Panc1 (cell line): ENCODE data around the gene TMEM92. TPM values are rescaled to one million over a fixed set of nuclear protein-coding genes. Genes with fewer than 3 reads are reported as not detected.

Experiments used
- ATAC-seq: fragments of 200-7000 bp; cut with Tn5 transposase; 2 replicates; pipeline ENCODE4 v1.9.1; 2020; ENCODE audit warnings: mild to moderate bottlenecking, moderate library complexity
- BruUV-seq: library from RNA; stranded (reverse); fragments of 400-500 nt; replicated peaks from 2 replicates; lab custom pipeline; 2021; lab: Mats Ljungman, UMichigan
- CTCF ChIA-PET: fragments of 300-600 bp; sonication (Branson Sonifier 250); formaldehyde crosslinking; loops from one replicate; lab custom pipeline; 2022; ENCODE audit warnings: antibody characterized with exemption; lab: Charles Lee
- POLR2A ChIA-PET: fragments of 300-600 bp; sonication (Branson Sonifier 250); formaldehyde crosslinking; loops from one replicate; lab custom pipeline; 2022; ENCODE audit warnings: antibody characterized with exemption; lab: Charles Lee
- DNase-seq: peaks from one replicate; pipeline ENCODE4 v3.0.0-alpha.2; 2010; ENCODE audit warnings: low read depth, low spot score
- H3K27ac ChIP-seq: 2 replicates; pipeline ENCODE4 v1.5.1; 2011; ENCODE audit warnings: mild to moderate bottlenecking, low read length, inconsistent platforms
- H3K27me3 ChIP-seq: fragments of 200-500 bp; sonication (Bioruptor generic); 2 replicates; pipeline ENCODE4 v1.6.0; 2014; ENCODE audit warnings: low read length, inconsistent platforms; ENCODE audit not compliant: control insufficient read depth, insufficient read depth
- H3K36me3 ChIP-seq: fragments of 200-500 bp; sonication (Bioruptor generic); 2 replicates; pipeline ENCODE4 v1.5.1; 2014; ENCODE audit warnings: inconsistent platforms, mild to moderate bottlenecking, low read length, moderate library complexity; ENCODE audit not compliant: control insufficient read depth, insufficient read depth
- H3K4me1 ChIP-seq: 2 replicates; pipeline ENCODE4 v1.5.1; 2011; ENCODE audit warnings: inconsistent platforms, mild to moderate bottlenecking, low read length, moderate library complexity; ENCODE audit not compliant: control insufficient read depth, insufficient read depth
- H3K4me3 ChIP-seq, 2 experiments: 2 replicates each; pipeline ENCODE4 v1.5.1; 2011 to 2012; ENCODE audit warnings: low read depth in 2 of 2, low read length in 2 of 2, mild to moderate bottlenecking in 2 of 2, inconsistent platforms in 1 of 2, moderate library complexity in 1 of 2
- H3K9me3 ChIP-seq: fragments of 200-500 bp; sonication (Bioruptor generic); 2 replicates; pipeline ENCODE4 v1.5.1; 2014; ENCODE audit warnings: low read depth, mild to moderate bottlenecking, inconsistent platforms, low read length, moderate library complexity; ENCODE audit not compliant: control insufficient read depth, insufficient read depth
- POLR2AphosphoS5 ChIP-seq: IDR thresholded peaks from 2 replicates; pipeline ENCODE4 v1.6.1; 2012; ENCODE audit warnings: mild to moderate bottlenecking, low read depth, low read length, moderate library complexity
- SIN3A ChIP-seq: IDR thresholded peaks from 2 replicates; pipeline ENCODE4 v1.6.1; 2012; ENCODE audit warnings: low read depth, mild to moderate bottlenecking, low read length, moderate library complexity, borderline replicate concordance; ENCODE audit not compliant: insufficient read depth
- TCF7L2 ChIP-seq: IDR thresholded peaks from 2 replicates; pipeline ENCODE4 v1.6.1; 2011; ENCODE audit warnings: mild to moderate bottlenecking, low read depth, low read length, inconsistent platforms
- in situ Hi-C: cut with HindIII; loops from 2 replicates; pipeline ENCODE4 v1.10.0; 2016; ENCODE audit warnings: low sequenced_read_pairs, low pct_unique_long_range_greater_than_20kb
- intact Hi-C: fragments of 100-400 bp; cut with micrococcal nuclease; formaldehyde crosslinking; loops from one replicate; pipeline ENCODE4 v1.10.0; 2022; ENCODE audit not compliant: unreplicated experiment
- total RNA-seq: library from RNA; stranded (reverse); gene quantifications from one replicate; pipeline ENCODE4 v1.2.1, GENCODE V29; 2021; ENCODE audit not compliant: unreplicated experiment
- TF ChIP-seq, protein P1 (sequence below), 2 experiments: IDR thresholded peaks; 2 replicates each; pipeline ENCODE4 v1.6.1; 2011 to 2012; ENCODE audit warnings: low read depth in 2 of 2, control low read depth in 1 of 2, low read length in 1 of 2, mild to moderate bottlenecking in 1 of 2, moderate library complexity in 1 of 2; ENCODE audit not compliant: insufficient read depth in 1 of 2
- TF ChIP-seq, protein P2 (sequence below): fragments of 450-650 bp; IDR thresholded peaks from 2 replicates; pipeline ENCODE4 v1.5.1; 2017; ENCODE audit warnings: mild to moderate bottlenecking

The TMEM92 gene
- total RNA-seq, 1 experiment from 2014 or later, result 0.54 TPM

DNA sequence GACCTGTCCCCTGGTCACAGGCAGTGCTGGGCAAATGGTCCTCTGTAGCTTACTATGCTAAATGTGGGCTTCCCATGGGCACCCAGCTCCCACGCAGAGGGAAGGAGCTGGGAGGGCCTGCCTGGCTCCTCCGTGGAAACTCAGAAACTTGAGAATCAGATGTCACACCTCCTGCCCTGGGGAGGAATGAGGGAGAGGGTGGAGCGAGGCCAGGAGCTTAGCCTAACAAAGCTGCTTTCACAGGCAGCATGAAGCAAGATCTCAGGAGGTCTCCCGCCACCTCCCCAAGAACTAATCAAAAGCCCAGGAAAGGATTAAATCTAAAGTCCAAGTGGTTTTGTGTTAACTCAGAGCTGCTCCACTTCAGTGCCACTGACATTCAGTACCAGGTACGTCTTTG, 38.0 kb downstream of the TMEM92 start:
- peaks cover 4% of the 10 kb centered on the region; the same call in 1 of the 2 replicates for H3K27me3 ChIP-seq
- ATAC-seq (no peak), DNase-seq (no peak)
- H3K36me3 ChIP-seq, result no peaks in the 10 kb centered on the region
- H3K9me3 ChIP-seq, result no peaks in the 10 kb centered on the region
- H3K4me1 ChIP-seq, result no peaks in the 10 kb centered on the region
- POLR2A ChIA-PET, result no interaction called here
- no TSS peak for BruUV-seq
- CTCF ChIA-PET, result interaction anchor here (0.6 to 0.8 kb wide), 3 partner anchors 112 to 135 kb away, joined by 3 to 10 read pairs (median 4); no protein-coding TSS in a partner anchor
- intact Hi-C loops, result no loop called here
- in situ Hi-C loops, result no loop called here
- TF ChIP-seq SIN3A (no peak), POLR2AphosphoS5 (no peak), TCF7L2 (no peak)
- TF ChIP-seq, protein P1, sequence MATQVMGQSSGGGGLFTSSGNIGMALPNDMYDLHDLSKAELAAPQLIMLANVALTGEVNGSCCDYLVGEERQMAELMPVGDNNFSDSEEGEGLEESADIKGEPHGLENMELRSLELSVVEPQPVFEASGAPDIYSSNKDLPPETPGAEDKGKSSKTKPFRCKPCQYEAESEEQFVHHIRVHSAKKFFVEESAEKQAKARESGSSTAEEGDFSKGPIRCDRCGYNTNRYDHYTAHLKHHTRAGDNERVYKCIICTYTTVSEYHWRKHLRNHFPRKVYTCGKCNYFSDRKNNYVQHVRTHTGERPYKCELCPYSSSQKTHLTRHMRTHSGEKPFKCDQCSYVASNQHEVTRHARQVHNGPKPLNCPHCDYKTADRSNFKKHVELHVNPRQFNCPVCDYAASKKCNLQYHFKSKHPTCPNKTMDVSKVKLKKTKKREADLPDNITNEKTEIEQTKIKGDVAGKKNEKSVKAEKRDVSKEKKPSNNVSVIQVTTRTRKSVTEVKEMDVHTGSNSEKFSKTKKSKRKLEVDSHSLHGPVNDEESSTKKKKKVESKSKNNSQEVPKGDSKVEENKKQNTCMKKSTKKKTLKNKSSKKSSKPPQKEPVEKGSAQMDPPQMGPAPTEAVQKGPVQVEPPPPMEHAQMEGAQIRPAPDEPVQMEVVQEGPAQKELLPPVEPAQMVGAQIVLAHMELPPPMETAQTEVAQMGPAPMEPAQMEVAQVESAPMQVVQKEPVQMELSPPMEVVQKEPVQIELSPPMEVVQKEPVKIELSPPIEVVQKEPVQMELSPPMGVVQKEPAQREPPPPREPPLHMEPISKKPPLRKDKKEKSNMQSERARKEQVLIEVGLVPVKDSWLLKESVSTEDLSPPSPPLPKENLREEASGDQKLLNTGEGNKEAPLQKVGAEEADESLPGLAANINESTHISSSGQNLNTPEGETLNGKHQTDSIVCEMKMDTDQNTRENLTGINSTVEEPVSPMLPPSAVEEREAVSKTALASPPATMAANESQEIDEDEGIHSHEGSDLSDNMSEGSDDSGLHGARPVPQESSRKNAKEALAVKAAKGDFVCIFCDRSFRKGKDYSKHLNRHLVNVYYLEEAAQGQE (IDR thresholded peaks at IDR 0.05; ENCODE audit: insufficient read depth in 1 of 2, low read depth in 2 of 2, low read length in 1 of 2), result no peak
- TF ChIP-seq, protein P2, sequence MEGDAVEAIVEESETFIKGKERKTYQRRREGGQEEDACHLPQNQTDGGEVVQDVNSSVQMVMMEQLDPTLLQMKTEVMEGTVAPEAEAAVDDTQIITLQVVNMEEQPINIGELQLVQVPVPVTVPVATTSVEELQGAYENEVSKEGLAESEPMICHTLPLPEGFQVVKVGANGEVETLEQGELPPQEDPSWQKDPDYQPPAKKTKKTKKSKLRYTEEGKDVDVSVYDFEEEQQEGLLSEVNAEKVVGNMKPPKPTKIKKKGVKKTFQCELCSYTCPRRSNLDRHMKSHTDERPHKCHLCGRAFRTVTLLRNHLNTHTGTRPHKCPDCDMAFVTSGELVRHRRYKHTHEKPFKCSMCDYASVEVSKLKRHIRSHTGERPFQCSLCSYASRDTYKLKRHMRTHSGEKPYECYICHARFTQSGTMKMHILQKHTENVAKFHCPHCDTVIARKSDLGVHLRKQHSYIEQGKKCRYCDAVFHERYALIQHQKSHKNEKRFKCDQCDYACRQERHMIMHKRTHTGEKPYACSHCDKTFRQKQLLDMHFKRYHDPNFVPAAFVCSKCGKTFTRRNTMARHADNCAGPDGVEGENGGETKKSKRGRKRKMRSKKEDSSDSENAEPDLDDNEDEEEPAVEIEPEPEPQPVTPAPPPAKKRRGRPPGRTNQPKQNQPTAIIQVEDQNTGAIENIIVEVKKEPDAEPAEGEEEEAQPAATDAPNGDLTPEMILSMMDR, result no peak
- no peak overlapping the region for H3K27ac ChIP-seq
- no peak overlapping the region for H3K4me3 ChIP-seq

DNA sequence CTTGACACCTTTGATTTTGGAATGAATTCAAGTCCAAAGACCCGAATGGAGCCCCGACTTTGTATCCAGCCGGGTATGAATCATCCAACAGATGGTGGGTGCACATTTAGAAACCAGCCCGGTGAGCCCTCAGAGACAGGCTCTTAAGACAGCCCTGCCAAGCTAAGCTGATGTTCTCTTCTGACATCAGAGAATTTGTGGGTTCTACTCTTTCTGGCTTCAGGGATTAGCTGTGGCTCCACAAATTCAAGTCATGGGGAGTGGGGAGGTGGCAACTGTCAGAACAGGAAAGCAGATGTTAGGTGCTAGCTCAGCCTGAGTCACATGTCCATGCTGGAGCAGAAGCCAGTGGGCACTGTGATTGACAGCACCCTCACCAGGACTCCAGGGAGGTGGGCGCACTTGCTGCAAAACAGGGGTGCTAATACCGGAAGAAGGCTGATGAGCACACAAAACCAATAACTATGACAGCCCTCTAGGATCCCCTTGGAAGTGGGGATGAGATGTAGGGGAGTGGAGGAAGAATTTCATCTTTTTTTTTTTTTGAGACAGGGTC, 40.3 kb downstream of the TMEM92 start:
- POLR2A ChIA-PET, result interaction anchor here (0.6 kb wide), 1 partner anchor 17 kb away, joined by 4 read pairs; no protein-coding TSS in a partner anchor
- DNase-seq (no peak), ATAC-seq (no peak)
- no peaks in the 10 kb centered on the region for H3K36me3 ChIP-seq
- intact Hi-C loops, result no loop called here
- no peaks in the 10 kb centered on the region for H3K9me3 ChIP-seq
- peaks cover 4% of the 10 kb centered on the region; the same call in 1 of the 2 replicates for H3K27me3 ChIP-seq
- CTCF ChIA-PET, result no interaction called here
- in situ Hi-C loops, result no loop called here
- no peak overlapping the region for H3K27ac ChIP-seq
- TF ChIP-seq, protein P2, result no peak
- TF ChIP-seq TCF7L2, result no peak
- TF ChIP-seq POLR2AphosphoS5, result no peak
- TF ChIP-seq SIN3A, result no peak
- TF ChIP-seq, protein P1 (IDR thresholded peaks at IDR 0.05; ENCODE audit: insufficient read depth in 1 of 2, low read depth in 2 of 2, low read length in 1 of 2), result no peak
- no peaks in the 10 kb centered on the region for H3K4me1 ChIP-seq
- H3K4me3 ChIP-seq, result no peak overlapping the region
- BruUV-seq, result no TSS peak
